Superior temporal gyrus (tissue), 1 donor: ENCODE data around the gene LEP.

Source experiments
- DNase-seq: peaks from one replicate; pipeline ENCODE4 v3.0.0-alpha.2; 2016; ENCODE audit errors: extremely low spot score

The LEP gene

DNA sequence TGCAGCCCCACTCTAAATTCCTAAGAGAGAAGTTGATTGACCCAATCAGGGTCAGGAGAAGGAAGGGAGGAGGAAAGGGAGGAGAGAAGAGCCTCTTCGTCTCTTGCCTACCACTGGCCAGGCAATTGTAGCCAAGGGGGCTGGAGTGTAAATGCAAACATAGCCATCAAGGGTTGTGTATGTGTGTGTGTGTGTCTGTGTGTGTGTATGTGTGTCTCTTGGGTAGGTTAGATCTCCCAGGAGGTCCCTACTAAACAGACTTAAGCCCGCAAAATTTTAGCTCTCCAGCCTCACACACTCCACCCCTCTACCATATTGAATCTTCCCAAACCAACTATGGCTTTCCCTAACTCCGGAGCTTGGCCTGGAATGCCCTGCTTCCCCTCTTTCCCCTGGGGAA lies 3.8 kb downstream of the LEP start:
- DNase-seq = no peak

DNA sequence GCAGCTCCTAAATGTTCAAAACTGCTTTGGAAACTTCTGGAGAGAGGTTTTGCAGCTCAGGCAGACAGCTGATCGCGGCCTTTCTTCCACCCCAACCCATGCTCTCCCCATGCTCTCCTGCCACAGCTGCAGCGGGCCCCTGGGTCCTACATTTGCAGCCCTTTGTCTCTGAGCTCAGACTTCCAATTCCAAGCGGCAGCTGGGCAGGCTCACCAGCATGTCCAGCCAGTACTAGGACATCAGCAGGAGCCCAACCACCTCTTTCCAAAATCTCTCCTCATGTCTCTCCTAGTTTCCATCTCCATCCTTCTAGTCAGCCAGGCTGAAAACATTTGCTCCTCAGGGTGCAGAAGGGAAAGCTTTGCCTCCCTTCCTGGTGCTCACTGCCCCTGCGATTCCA lies 6.0 kb downstream of the LEP start:
- DNase-seq = no peak

DNA sequence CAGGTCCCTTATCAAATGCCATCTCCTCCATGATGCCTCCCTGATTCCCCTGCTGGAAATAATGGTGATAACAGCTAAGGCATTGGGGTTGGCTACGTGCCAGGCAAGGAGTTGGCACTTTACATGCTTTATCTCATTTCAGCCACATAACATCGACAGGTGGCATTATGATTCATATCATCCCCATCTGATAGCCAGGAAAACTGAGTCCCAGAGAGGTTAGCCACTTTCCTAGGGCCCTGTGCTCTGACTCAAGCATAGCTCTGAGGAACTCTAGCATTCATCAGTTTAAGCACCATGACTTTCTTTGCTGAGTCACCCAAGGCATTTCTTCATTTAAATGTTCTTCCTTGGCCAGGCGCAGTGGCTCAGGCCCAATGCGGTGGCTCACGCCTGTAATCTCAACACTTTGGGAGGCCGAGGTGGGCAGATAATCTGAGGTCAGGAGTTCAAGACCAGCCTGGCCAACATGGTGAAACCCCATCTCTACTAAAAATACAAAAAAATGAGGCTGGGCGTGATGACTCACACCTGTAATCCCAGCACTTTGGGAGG lies 6.6 kb downstream of the LEP start:
- DNase-seq = no peak

DNA sequence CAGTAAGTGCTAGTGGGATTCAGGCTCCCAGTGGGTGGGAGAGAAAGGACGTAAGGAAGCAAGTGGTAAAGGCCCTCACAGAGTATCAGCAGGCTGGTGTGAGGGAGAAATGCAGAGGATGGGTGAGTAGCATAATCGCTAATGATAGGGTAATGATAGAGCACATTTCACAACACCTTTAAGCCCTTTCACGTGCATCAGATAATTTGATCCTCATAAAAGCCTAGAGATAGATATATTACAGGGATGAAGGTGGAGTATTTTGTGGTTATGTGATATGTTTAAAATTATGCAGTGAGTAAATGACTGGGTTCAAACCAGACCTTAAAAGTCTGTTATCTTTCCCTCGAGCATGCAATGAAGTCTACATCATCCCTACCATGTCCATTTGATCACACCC lies 10.3 kb downstream of the LEP start:
- no peak for DNase-seq

DNA sequence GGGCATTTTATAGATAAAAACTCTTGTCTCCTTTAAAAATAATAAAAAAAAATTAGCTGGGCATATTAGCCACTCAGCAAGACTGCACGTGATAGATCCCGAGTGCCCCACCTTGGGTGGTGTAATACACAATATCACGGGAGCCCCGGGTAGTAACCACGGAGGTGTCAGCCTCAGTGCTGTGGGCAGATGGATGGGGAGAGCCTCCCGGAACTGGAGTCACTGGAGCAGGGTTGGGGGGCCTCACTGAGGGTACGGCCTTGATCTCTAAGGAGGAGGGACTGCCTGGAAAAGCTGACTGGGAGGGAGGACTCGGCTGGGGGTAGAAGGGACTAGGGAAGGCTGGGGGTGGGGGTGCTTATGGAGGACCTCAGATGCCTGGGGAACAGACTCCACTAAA lies 12.6 kb downstream of the LEP start:
- DNase-seq = no peak

DNA sequence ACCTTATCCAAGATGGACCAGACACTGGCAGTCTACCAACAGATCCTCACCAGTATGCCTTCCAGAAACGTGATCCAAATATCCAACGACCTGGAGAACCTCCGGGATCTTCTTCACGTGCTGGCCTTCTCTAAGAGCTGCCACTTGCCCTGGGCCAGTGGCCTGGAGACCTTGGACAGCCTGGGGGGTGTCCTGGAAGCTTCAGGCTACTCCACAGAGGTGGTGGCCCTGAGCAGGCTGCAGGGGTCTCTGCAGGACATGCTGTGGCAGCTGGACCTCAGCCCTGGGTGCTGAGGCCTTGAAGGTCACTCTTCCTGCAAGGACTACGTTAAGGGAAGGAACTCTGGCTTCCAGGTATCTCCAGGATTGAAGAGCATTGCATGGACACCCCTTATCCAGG lies 13.4 kb downstream of the LEP start:
- no peak for DNase-seq

DNA sequence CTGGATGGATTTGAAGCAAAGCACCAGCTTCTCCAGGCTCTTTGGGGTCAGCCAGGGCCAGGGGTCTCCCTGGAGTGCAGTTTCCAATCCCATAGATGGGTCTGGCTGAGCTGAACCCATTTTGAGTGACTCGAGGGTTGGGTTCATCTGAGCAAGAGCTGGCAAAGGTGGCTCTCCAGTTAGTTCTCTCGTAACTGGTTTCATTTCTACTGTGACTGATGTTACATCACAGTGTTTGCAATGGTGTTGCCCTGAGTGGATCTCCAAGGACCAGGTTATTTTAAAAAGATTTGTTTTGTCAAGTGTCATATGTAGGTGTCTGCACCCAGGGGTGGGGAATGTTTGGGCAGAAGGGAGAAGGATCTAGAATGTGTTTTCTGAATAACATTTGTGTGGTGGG lies 14.2 kb downstream of the LEP start:
- no peak for DNase-seq

DNA sequence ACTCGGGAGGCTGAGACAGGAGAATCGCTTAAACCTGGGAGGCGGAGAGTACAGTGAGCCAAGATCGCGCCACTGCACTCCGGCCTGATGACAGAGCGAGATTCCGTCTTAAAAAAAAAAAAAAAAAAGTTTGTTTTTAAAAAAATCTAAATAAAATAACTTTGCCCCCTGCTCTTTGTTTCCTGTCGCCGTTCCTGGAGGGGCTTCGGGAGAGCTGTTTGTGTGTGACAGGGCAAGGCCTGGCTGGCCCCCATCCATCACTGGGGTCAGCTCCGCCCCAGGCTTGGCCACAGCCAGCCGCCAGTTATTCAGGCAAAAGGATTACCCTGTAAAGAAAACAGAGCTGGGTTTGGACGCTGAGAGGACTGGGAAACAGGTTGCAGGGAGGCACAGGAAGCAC lies 16.4 kb downstream of the LEP start:
- no peak for DNase-seq

DNA sequence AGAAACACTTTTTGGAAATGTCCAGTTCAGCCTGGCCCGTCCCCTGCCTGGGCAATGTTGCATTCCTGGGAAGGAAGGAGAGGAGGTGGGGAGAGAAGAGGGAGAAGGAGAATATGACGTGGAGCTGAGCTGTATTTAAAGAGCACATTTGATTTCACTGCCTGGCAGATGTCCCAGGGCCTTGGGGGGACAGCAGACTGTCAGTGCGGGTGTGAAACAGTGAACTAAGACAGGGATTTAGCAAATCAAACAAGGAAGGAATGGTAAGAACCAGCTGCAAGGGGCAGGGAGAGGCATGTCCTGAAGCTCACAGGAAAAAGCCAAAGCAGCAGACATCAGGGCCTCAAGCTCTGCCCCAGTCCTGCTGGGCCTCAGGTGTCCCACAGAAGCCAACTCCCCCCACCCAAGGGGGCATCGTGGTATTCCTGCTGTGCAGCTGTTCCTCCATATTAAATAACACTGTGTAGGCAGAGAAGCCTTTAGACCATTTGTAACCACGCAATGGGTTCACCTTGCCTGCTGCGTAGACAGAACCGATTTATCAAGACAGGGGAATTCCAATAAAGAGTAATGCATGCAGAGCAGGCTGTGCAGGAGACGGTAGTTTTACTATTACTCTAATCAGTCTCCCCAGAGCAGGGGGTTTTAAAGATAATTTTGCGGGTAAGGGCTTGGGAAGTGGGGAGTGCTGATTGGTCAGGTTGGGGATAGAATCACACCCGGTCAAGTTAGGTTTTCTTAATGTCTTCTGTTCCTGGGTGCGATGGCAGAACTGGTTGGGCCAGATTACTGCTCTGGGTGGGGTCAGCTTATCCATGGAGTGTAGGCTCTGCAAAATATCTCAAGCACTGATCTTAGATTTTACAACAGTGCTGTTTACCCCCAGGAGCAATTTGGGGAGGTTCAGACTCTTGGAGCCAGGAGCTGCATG lies 18.3 kb downstream of the LEP start:
- no peak for DNase-seq

DNA sequence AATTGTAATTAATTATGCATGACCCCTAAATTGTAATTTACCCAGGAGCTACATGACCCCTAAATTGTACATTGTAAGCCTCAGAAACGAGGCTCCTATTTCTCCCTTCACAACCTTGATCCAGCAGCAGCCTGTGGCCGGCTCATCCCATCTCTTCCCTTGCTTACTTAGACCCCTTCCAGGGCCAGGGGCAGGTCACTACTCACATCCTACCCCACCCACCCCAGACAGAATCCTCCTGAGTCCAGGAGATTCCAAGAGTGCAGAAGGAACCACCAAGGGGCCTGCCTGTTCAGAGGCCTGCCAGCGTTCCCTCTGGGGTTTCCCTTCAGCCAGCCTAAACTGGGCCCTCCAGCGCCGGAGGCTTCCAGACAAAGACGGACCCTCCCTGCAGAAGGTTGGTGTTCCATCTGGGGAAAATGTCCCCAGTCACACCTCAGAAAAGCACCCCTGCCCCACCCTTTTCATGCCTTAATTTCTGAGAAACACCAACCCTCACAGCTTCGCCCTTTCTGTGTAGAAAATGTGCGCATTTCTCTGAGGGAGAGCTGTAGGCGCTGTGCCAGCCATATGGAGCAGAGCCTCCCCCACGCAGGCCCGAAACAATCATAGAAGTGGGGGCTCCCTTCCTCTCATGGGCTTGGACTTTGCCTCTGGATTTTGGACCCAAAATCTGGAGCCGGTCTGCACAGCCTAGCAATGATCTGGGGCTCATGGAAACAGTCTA lies 19.2 kb downstream of the LEP start:
- DNase-seq = no peak

DNA sequence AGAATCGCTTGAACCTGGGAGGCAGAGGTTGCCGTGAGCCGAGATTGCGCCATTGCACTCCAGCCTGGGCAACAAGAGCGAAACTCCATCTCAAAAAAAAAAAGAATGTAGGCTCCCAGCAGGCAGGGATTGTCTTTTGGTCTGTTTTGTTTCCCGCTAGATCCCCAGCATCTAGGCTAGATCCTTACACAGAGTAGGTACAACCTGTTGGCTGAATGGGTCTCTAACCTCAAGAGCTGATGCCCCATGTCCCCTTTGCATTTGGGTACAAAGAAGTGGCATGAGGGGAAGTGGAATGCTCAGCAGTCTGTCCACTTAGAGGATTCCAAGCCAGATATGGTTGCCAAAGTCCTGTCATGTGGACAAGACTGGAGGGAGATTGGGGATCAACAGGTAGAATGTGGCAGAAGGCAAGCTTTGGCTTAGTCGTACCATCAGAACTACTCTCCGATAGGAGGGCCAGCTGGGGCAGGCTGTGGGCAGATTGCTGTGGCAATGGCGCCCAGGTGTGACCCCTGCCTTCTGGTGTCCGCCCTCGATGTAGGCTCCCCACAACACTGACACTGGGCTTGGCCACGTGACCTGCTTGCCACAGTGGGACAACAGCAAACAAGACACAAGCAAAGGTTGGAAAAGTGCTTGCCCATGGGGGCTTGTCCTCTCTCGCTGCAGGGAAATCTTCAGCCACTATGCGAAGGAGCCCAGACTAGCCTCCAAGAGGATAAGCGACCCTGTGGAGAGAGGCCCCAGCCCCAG lies 21.4 kb downstream of the LEP start:
- no peak for DNase-seq

DNA sequence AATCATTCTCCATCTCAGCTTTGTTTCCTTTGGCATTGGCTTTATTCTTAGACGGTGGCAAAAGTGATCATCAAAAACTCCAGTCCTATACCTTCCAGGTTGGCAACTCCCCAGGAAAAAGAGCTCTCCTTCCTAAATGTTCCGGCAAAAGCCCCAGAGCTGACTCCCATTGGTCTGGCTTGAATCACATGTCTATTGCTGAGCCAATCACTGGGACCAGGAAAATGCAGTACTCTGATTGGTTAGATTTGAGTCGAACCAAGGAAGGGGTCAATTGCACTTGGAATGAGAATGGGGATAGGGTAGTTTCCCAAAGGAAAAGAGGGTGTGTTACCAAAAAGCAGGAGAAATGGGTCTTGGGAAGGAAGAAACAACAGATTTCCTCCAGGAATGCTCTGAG lies 22.3 kb downstream of the LEP start:
- no peak for DNase-seq

DNA sequence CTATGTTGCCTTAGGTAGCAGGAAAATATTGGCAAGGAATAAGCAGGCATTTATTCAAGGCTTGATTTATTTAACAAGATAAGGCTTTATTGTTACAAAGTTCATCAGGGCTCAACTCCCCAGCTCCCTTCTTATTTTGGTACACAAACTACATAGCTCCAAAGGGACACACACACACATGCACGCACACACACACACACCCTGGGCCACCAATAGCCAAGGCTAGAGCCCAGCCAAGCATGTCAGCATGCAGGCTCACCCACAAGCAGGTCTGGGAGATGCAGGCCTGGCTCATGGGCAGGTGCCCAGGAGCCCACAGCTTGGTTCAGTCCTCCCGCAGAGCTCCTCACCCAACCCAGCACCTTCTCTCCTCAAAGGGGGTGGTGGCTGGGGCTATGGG lies 23.4 kb downstream of the LEP start:
- no peak for DNase-seq

DNA sequence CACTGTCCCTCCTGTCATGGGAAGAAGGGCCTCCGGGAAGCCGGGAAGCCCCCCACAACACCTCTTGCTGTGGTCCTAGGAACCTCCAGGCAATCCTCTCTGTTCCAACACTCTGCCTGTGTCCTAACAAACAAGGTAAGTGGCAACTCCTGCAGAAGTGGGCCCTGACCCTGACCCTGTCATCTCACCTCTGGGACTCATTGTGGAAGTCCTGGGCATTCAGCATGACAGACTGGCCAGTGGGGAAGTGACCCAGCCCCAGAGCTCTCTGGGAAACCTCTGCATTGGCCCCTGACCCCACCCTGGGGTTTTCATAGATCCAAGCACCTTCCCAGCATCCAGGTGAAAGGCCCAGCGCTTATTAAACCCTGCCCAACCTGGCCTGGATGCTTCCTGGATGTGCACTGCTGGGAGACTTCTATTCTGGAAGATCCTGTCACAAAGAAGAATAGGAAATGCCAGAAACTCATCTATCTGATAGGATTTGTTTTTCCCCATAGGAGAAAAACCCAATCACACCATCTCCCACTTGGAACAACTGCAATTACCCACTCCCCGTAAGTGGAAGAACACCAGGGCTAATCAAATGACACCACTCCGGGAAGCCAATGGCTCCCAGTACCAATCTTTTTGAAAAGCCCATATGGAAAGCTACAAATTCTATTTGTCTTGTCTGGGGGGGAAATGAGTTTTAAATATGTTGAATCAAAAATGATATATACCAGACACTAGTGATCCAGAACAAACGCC lies 24.3 kb downstream of the LEP start:
- DNase-seq = no peak

DNA sequence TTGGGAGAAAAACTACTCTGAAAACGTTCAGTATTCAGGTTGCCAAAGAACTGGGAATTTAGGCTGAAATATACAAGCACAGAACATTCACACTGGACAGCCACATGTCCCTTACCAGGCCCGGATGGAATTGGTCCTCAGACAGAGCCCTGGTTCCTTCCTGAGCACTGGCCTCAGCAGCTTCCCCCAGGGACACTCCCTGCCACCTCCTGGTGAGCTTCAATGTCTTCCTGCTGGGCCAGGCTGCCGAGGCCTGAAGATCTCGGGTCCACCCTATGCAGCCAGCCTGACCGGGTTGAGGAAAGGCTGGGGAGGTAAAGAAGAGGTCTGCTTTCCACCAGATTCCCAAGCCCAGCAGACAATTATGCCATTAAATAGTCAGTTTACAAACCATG lies 24.8 kb downstream of the LEP start:
- DNase-seq = no peak

DNA sequence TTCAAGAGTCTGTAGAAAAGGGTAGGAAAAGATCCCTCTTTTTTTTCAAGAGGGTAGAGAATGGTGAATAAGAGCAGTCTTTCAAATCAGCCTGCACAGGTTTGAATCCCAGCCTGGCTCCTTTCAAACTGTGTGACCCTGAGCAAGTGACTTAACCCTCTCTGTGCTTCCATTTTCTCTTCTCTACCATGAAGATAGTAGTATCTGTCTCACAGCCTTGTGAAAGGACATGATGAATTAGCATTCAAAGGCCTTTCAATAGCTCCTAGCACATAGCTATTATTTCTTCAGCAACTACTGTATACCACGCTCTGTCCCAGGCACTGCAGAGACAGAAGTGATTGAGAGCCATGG lies 25.4 kb downstream of the LEP start:
- DNase-seq = no peak

DNA sequence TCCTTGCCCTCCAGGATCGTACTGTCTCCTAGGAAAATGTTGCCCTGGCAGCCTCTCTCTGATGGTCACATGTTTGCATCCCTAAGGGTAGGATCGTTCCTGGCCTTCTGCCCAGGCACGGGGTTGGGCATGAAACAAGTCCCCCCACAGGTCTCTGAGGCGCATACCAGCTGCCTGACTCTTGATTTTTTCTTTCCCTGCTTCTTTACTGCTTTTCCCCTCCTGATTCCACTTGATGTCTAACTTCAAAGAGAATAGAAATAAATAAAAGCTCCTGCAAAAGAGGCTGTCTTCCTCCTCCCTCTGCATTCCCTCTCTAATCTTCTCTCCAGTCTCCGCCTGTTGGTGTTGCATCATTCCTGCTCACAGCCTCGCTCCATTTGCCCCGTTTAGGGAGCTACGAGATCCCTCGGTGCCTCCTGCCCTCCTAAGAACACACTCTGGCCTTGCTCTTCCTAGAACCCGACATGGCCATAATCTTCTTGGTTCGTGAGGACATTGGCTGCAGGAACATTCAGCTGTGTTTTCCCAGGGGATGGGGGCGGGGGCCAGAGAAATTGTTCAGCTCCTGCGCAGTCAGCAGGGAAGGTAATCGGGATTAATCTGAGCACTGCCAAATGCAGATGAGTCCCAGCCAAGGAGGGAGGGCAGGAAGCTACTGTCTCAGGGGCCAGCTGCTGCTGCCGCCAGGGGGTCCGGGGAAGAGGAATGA lies 26.0 kb downstream of the LEP start:
- DNase-seq = peak; percentile 56

DNA sequence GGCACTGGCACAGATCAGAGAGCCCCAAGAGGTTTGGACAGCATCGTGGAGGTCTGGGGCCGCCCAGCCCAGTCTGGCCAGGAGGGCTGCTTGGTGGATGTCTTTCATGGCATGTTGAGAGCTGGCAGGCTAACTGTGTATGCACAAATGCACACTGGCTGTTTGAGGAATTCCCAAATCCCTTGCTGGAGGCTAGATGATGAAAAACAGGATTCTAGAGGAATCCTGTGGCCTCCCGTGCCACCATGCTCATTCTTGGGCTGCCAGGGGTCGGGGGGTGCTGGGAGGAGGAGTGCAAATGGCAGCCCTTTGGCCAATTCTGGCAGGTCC lies 26.5 kb downstream of the LEP start:
- DNase-seq = no peak

DNA sequence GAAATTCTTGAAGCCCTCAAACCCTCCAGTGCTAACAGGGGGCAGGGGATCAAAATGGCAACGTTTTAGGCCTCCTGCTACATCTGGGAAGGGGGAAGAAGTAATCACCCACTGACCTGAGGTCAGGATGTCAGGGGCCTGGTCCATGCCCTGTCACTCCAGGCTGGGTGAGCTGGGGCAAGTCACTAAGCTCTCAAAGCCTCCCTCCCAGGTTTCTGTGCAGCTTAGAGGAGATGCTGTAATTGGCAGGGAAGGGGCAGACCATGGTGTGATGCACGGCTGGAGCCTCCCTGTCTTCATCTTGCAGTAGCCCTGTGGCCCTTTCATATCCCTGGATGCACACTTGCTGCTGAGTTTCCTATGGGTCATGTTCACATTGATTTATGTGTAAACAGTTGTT lies 27.2 kb downstream of the LEP start:
- DNase-seq = no peak

DNA sequence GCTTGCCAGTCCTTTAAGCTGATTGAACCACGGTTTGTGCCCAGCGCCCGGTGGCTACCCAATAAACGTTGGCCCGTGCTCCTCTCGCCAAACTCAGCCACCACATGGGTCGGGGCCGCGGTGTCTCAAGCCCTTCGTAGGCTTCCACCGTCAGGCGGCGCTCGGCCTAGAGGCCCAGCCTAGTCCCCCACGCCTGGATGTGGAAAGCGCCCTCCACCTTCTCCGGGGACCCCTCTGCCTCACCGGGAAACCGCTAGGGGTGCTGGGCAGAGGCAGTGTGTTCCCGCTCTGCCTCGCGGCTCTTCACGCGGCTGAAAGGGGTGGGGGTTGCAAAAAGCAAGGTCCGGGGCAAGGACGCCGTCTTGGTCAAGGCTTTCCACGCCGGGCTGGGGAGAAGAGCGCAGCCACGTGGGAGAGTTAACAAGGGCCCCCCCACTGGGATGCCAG lies 29.8 kb downstream of the LEP start:
- no peak for DNase-seq

DNA sequence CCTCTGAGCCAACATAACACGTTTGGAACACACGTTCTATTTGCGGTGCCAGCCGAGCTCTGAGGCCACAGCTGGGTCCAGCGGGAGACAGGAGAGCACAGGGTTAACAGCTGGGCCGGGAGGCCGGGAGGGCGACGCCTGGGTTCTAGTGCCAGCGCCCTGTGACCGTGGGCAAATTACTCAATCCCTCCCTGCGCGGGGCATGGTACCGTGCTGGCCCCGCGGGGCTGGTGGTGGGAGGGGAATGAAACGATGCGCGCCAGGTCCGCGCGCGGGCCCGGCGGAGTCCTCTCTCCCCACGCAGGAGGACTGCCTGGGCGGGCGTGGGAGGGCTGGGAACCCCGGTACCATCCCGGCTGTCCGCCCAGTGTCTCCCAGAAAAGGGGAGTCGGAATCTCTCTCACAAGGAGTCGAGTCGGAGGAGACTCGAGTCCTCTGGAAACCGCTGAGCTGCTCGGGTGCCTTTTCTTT lies 30.4 kb downstream of the LEP start:
- no peak for DNase-seq
